Neuronal stem cell (in vitro differentiated cells): ENCODE data around the gene SETD1A. TPM values are rescaled to one million over a fixed set of nuclear protein-coding genes. Genes with fewer than 3 reads are reported as not detected.

ENCODE experiments used
- DNase-seq: peaks from one replicate; pipeline ENCODE4 v3.0.0-alpha.2; 2013; ENCODE audit warnings: low spot score
- H2AFZ ChIP-seq: one replicate; pipeline ENCODE4 v1.6.1; 2013; ENCODE audit warnings: mild to moderate bottlenecking, low read length, inconsistent platforms
- H2AK5ac ChIP-seq: 2 replicates; pipeline ENCODE4 v1.6.1; 2013; ENCODE audit warnings: low read depth, mild to moderate bottlenecking, inconsistent platforms, low read length, moderate library complexity, mixed read lengths
- H2BK120ac ChIP-seq: 2 replicates; pipeline ENCODE4 v1.6.1; 2013; ENCODE audit warnings: low read depth, mild to moderate bottlenecking, inconsistent platforms, low read length, moderate library complexity, mixed read lengths
- H2BK12ac ChIP-seq: one replicate; pipeline ENCODE4 v1.6.1; 2013; ENCODE audit warnings: low read length, inconsistent platforms
- H2BK15ac ChIP-seq: 2 replicates; pipeline ENCODE4 v1.6.1; 2013; ENCODE audit warnings: mild to moderate bottlenecking, low read length, inconsistent platforms, mixed read lengths
- H2BK5ac ChIP-seq: one replicate; pipeline ENCODE4 v1.6.1; 2013; ENCODE audit warnings: inconsistent platforms, mild to moderate bottlenecking, low read length, moderate library complexity
- H3K14ac ChIP-seq: one replicate; pipeline ENCODE4 v1.6.1; 2013; ENCODE audit warnings: low read length, inconsistent platforms
- H3K18ac ChIP-seq: 2 replicates; pipeline ENCODE4 v1.6.1; 2013; ENCODE audit warnings: low read length, inconsistent platforms
- H3K23ac ChIP-seq: 2 replicates; pipeline ENCODE4 v1.6.1; 2013; ENCODE audit warnings: low read depth, mild to moderate bottlenecking, mixed read lengths, low read length, inconsistent platforms; ENCODE audit not compliant: poor library complexity
- H3K27ac ChIP-seq: replicated peaks from 3 replicates; pipeline ENCODE4 v1.5.1; 2013; ENCODE audit warnings: low read length, inconsistent platforms
- H3K27me3 ChIP-seq, 3 experiments: 2 replicates each; pipeline ENCODE4 v1.6.1; 2013; ENCODE audit warnings: low read length in 3 of 3, mild to moderate bottlenecking in 2 of 3, inconsistent platforms in 1 of 3, low read depth in 1 of 3, mixed read lengths in 1 of 3, moderate library complexity in 1 of 3; ENCODE audit not compliant: control insufficient read depth in 3 of 3, insufficient read depth in 3 of 3
- H3K36me3 ChIP-seq, 2 donors: replicated peaks in 1 of 2; 2 replicates each; pipeline ENCODE4 v1.6.1; 2013; ENCODE audit warnings: low read length in 2 of 2; ENCODE audit not compliant: control insufficient read depth in 2 of 2, insufficient read depth in 2 of 2
- H3K4ac ChIP-seq: 2 replicates; pipeline ENCODE4 v1.6.1; 2013; ENCODE audit warnings: inconsistent platforms, mild to moderate bottlenecking, low read length, moderate library complexity
- H3K4me1 ChIP-seq, 2 donors: 1 replicate in 1 of 2; 2 replicates in 1 of 2; pipeline ENCODE4 v1.6.1; 2013; ENCODE audit warnings: low read length in 2 of 2, low read depth in 1 of 2; ENCODE audit not compliant: control insufficient read depth in 2 of 2, insufficient read depth in 1 of 2
- H3K4me2 ChIP-seq: one replicate; pipeline ENCODE4 v1.6.1; 2013; ENCODE audit warnings: mild to moderate bottlenecking, low read length, inconsistent platforms; ENCODE audit not compliant: insufficient read depth, poor library complexity, severe bottlenecking
- H3K4me3 ChIP-seq, 2 donors: 2 replicates each; pipeline ENCODE4 v1.5.1; 2013; ENCODE audit warnings: low read length in 2 of 2, mild to moderate bottlenecking in 2 of 2, inconsistent platforms in 1 of 2, moderate library complexity in 1 of 2
- H3K79me1 ChIP-seq: one replicate; pipeline ENCODE4 v1.6.1; 2013; ENCODE audit warnings: low read depth, mild to moderate bottlenecking, inconsistent platforms, low read length, moderate library complexity
- H3K9ac ChIP-seq: one replicate; pipeline ENCODE4 v1.6.1; 2013; ENCODE audit warnings: mild to moderate bottlenecking, low read depth, low read length, inconsistent platforms; ENCODE audit not compliant: poor library complexity
- H3K9me3 ChIP-seq, 2 donors: replicated peaks in 1 of 2; 2 replicates each; pipeline versions ENCODE3 to v1.6.1; 2013; ENCODE audit warnings: low read length in 2 of 2, mild to moderate bottlenecking in 2 of 2, inconsistent platforms in 1 of 2, low read depth in 1 of 2, mixed read lengths in 1 of 2, moderate library complexity in 1 of 2; ENCODE audit not compliant: control insufficient read depth in 2 of 2, insufficient read depth in 1 of 2
- H4K8ac ChIP-seq: one replicate; pipeline ENCODE4 v1.6.1; 2013; ENCODE audit warnings: low read depth, mild to moderate bottlenecking, inconsistent platforms, low read length, moderate library complexity
- H4K91ac ChIP-seq: one replicate; pipeline ENCODE4 v1.6.1; 2013; ENCODE audit warnings: low read length, low read depth, mild to moderate bottlenecking, inconsistent platforms; ENCODE audit not compliant: poor library complexity
- WGBS, 2 donors: extraction: QIAGEN DNeasy Blood & Tissue Kit; methylation state at CpG; one replicate each; pipeline ENCODE4 v1.1.7; 2013; ENCODE audit warnings: missing lambda C conversion rate in 2 of 2, mixed read lengths in 1 of 2; ENCODE audit not compliant: insufficient read length in 2 of 2, insufficient replicate concordance in 1 of 2; ENCODE audit errors: extremely low coverage in 2 of 2; 5-methylcytosine and 5-hydroxymethylcytosine counted together
- polyA plus RNA-seq, 2 experiments: library from polyadenylated mRNA; stranded (reverse); fragments of 200-250 nt; gene quantifications; one replicate each; pipeline ENCODE4 v1.2.3, GENCODE V29; 2013

Gene SETD1A
- polyA plus RNA-seq (2013, experiment 1 of 2): 16.0 TPM
- 15.3 TPM for polyA plus RNA-seq (2013, experiment 2 of 2)

DNA sequence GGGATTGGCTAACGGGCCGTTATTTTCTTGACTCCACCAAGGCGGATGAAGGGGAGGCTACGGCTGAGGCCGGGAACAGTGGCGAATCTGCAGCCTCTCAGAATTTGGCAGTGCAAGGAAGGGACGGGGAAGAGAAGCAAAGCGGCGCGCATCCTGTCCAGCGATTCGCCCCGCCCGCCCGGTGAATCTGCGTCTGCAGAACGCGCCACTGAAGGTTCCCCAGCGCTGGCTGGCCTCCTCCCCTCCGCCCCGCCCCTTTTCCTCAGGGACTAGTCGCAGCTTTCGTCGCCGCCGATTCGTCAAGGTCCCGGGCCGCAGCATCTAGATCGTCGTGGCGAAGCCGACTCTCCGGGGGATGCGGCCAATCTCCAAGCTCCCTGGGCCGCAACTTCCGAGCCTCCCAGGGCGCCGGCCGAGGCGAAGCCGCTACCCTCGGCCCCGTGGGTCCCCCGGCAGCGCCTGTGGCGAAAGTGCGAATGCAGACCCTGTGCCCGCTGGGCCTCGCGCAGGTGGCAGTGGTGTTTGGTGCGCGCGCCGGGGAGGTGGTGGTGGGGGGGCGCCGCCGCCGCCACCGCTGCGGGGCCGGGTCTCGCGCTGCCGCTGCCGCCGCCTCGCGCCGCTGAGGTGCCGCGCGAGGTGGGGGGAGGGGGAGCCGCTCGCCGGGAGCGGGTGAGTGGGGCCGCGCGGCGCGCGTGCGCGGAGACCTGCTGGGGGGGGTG is at the start of gene SETD1A:
TSS of gene SETD1A (plus strand) at position 299 of the 719 bp plus-strand sequence. CDS start 978 bp downstream, outside the sequence.
- Histone ChIP-seq H3K14ac (no peak within 1 kb of the TSS), H3K79me1 (peaks cover 13% of the 10 kb centered on the region), H2AK5ac (peak within 1 kb of the TSS; percentile 59), H3K4ac (peak within 1 kb of the TSS; percentile 37), H4K8ac (peak within 1 kb of the TSS; percentile 92), H3K18ac (peak within 1 kb of the TSS; percentile 100), H3K27me3 (no peaks in the 10 kb centered on the region), H3K27ac (peak within 1 kb of the TSS; percentile 99), H2BK12ac (peak within 1 kb of the TSS; percentile 41), H3K9me3 (no peaks in the 10 kb centered on the region), H2AFZ (peak within 1 kb of the TSS; percentile 98), H3K4me3 (peak within 1 kb of the TSS; percentile 78 to 91), H3K9ac (peak within 1 kb of the TSS; percentile 96), H4K91ac (peak within 1 kb of the TSS; percentile 97), H2BK15ac (peak within 1 kb of the TSS; percentile 81), H3K23ac (peak within 1 kb of the TSS; percentile 95), H3K4me1 (peaks cover 10 to 11% of the 10 kb centered on the region in 2 donors), H3K4me2 (peak within 1 kb of the TSS; percentile 94), H2BK5ac (peak within 1 kb of the TSS; percentile 100), H2BK120ac (peak within 1 kb of the TSS; percentile 100), H3K36me3 (peaks cover 33 to 41% of the 10 kb centered on the region in 2 donors)
- WGBS, 2 donors: no CpG with 5 or more reads among the region's 85 CpGs
- DNase-seq: peak; percentile 98

DNA sequence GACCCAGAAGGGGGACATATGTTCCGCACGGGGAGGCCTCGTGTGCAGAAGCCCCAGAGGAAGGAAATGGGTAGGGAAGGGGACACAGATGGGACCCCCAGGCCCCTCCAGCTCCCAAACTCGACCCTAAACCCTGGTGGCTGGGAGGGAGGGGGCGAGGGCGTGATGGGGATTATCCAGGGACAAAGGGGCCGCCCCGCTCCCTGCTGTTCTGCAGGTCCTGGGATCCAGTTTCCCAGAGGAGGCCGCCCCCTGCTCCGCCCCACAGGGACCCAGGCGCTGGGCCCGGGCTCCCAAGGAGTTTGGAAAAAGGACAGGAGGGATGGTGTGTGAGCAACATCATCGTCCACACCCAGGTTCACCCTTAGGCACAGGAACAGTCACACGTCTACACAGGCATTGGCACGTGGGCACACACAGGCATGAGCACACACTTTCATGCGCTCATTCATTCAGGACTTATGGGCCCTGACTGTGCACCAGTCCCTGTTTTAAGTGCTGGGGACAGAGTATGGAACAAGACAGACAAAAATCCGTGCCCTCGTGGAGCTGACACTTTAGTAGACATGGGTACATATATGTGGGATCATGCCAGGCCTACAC is 47.0 kb upstream of the SETD1A start:
- Histone ChIP-seq H2AK5ac (peak overlapping the region; percentile 99), H4K8ac (no peak overlapping the region), H3K36me3 (no peaks in the 10 kb centered on the region), H2BK15ac (peak overlapping the region; percentile 92), H2BK12ac (peak overlapping the region; percentile 88), H3K9me3 (no peaks in the 10 kb centered on the region), H3K4me3 (no peak overlapping the region), H3K18ac (peak overlapping the region; percentile 95), H2BK5ac (peak overlapping the region; percentile 96), H3K14ac (no peak overlapping the region), H3K4ac (no peak overlapping the region), H4K91ac (no peak overlapping the region), H3K79me1 (no peaks in the 10 kb centered on the region), H3K23ac (peak overlapping the region; percentile 86), H3K4me1 (peaks cover 12 to 22% of the 10 kb centered on the region in 2 donors), H2AFZ (peak overlapping the region; percentile 68), H2BK120ac (peak overlapping the region; percentile 89), H3K27ac (peak overlapping the region; percentile 14), H3K4me2 (peak overlapping the region; percentile 38), H3K9ac (peak overlapping the region; percentile 82), H3K27me3 (no peaks in the 10 kb centered on the region)
- no peak for DNase-seq
- WGBS, 2 donors: no CpG with 5 or more reads among the region's 18 CpGs

DNA sequence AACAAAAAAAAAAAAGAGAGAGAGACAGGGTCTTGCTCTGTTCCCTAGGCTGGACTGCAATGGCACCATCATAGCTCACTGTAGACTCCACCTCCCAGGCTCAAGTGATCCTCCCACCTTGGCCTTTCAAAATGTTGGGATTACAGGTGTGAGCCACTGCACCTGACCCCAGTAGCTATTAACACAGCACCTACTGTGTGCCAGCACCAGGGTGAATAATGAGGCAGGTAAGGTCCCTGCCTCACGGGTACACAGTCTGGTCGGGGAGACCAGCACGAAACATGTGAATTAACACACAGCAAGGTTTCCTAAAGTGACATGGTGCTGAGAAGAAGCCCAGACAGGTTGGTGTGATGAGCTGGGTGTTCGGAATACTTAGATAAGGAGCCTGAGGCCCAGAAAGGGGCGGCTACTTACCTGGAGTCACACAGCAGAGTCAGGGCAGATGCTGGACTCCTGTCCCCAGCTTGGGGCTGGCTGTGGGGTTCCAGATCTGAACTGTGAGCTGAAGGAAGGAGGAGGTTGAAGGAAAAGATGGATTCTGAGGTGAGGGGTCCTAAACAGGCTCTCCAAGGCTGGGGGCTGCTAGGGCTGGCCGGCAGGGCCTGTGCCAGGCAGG is 44.7 kb upstream of the SETD1A start:
- H3K4me2 ChIP-seq: no peak overlapping the region
- H2BK5ac ChIP-seq: peak overlapping the region; percentile 90
- no peaks in the 10 kb centered on the region for H3K79me1 ChIP-seq
- no peak overlapping the region for H3K9ac ChIP-seq
- no peak overlapping the region for H4K8ac ChIP-seq
- H2BK15ac ChIP-seq: peak overlapping the region; percentile 95
- no CpG with 5 or more reads among the region's 6 CpGs for WGBS, 2 donors
- peaks cover 6 to 26% of the 10 kb centered on the region in 2 donors for H3K4me1 ChIP-seq
- no peak overlapping the region for H2AFZ ChIP-seq
- H3K9me3 ChIP-seq: no peaks in the 10 kb centered on the region
- H3K4ac ChIP-seq: peak overlapping the region; percentile 53
- H2AK5ac ChIP-seq: peak overlapping the region; percentile 79
- peak overlapping the region; percentile 5 for H3K18ac ChIP-seq
- no peaks in the 10 kb centered on the region for H3K36me3 ChIP-seq
- H4K91ac ChIP-seq: peak overlapping the region; percentile 53
- H3K14ac ChIP-seq: no peak overlapping the region
- H3K4me3 ChIP-seq: no peak overlapping the region
- peak overlapping the region; percentile 12 for H2BK12ac ChIP-seq
- no peaks in the 10 kb centered on the region for H3K27me3 ChIP-seq
- H2BK120ac ChIP-seq: peak overlapping the region; percentile 87
- DNase-seq: no peak
- H3K23ac ChIP-seq: no peak overlapping the region
- H3K27ac ChIP-seq: no peak overlapping the region

DNA sequence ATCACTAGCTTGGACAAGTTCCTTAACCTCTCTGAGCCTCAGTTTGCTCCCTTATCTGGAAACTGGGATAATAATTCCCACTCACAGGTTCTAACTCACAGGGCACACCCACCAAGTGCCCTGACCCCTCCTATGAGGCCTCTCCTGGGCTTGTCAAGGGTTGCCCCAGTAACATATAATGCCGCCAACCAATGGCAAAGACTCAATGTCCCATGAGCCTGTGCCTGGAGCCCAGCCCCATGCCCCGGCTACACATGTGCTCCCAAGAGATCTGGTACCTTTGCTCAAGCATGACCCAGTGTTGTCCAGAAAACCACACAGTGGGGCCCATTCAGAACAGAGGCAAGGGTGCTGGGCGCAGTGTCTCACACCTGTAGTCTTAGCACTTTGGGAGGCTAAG is 42.7 kb upstream of the SETD1A start:
- Histone ChIP-seq H3K36me3 (no peaks in the 10 kb centered on the region), H3K9me3 (no peaks in the 10 kb centered on the region), H2BK120ac (peak overlapping the region; percentile 35), H3K23ac (no peak overlapping the region), H2BK12ac (peak overlapping the region; percentile 98), H3K27ac (no peak overlapping the region), H3K18ac (peak overlapping the region; percentile 57), H4K91ac (no peak overlapping the region), H3K4me3 (no peak overlapping the region), H3K14ac (no peak overlapping the region), H3K4ac (no peak overlapping the region), H3K4me1 (peaks cover 4 to 19% of the 10 kb centered on the region in 2 donors), H2BK5ac (no peak overlapping the region), H2AK5ac (peak overlapping the region; percentile 99), H4K8ac (no peak overlapping the region), H3K27me3 (no peaks in the 10 kb centered on the region), H2AFZ (no peak overlapping the region), H2BK15ac (peak overlapping the region; percentile 83), H3K4me2 (no peak overlapping the region), H3K9ac (no peak overlapping the region), H3K79me1 (no peaks in the 10 kb centered on the region)
- WGBS, 2 donors: no CpG with 5 or more reads among the region's 3 CpGs
- DNase-seq: no peak
